ENCODE data around the gene EGLN1. TPM values are rescaled to one million over a fixed set of nuclear protein-coding genes. Genes with fewer than 3 reads are reported as not detected.

Gene EGLN1
- total and polyA plus RNA-seq, 2 of the 8 experiments (the other 6 are each of a cell fraction or from before 2014, with no cell fraction given): 4.0 to 6.4 TPM

- TF ChIP-seq ATF3 (IDR thresholded peaks at IDR 0.05; ENCODE audit: insufficient read depth, low read depth, low read length) (no peak), RNF2 (IDR thresholded peaks at IDR 0.05; ENCODE audit: borderline replicate concordance, low read depth, low read length, missing control alignments, poor library complexity, severe bottlenecking) (no peak)
Measured at GRCh38 chr1:231411036-231411531, 11.0 kb downstream of the EGLN1 start (continued).

Measured in H1 (cell line).